Activated T-cell treated with anti-CD3 and anti-CD28 coated beads for 4 hours (primary cell): Measurements from ENCODE around the gene OXSR1.
"Not testable (repeated sequence)": the region's sequence is repeated elsewhere in the genome, so short reads cannot be mapped to it uniquely, and the experiment has no call there.

Experiments used
- DNase-seq: peaks from one replicate; pipeline ENCODE4 v3.0.0-alpha.2; 2020

OXSR1 gene

GRCh38 chr3:38276081-38276916, 111.0 kb downstream of the OXSR1 start:
- no peak for DNase-seq

GRCh38 chr3:38276917-38277630, 111.7 kb downstream of the OXSR1 start:
- no peak for DNase-seq

- no peak for DNase-seq
These were observed 113.5 kb downstream of the OXSR1 start for GRCh38 chr3:38278841-38279240.

- no peak for DNase-seq
These were observed 116.8 kb downstream of the OXSR1 start, which contains the start of gene SLC22A14 for GRCh38 chr3:38281895-38282686. TSS of gene SLC22A14 (plus strand) at chr3:38282294. CDS start at chr3:38306027, 23,733 bp downstream.

GRCh38 chr3:38283810-38284755, 118.7 kb downstream of the OXSR1 start:
- no peak for DNase-seq

- no peak for DNase-seq
These were observed 119.4 kb downstream of the OXSR1 start for GRCh38 chr3:38284756-38285150.

GRCh38 chr3:38289286-38290217, 124.2 kb downstream of the OXSR1 start:
- not testable (repeated sequence) for DNase-seq

GRCh38 chr3:38297053-38297452, 131.7 kb downstream of the OXSR1 start:
- DNase-seq, result not testable (repeated sequence)

- no peak for DNase-seq
These were observed 132.2 kb downstream of the OXSR1 start for GRCh38 chr3:38297537-38297936.

GRCh38 chr3:38297947-38298711, 132.8 kb downstream of the OXSR1 start:
- DNase-seq, result no peak
